Trophoblast cell (in vitro differentiated cells and primary cell): ENCODE measurements around the gene CSGALNACT2.

Source experiments
- DNase-seq, 2 donors: peaks; one replicate each; pipeline ENCODE4 v3.0.0-alpha.2; 2016
- H2AFZ ChIP-seq: 2 replicates; pipeline ENCODE4 v1.6.1; 2013; ENCODE audit warnings: low read length, moderate library complexity, mild to moderate bottlenecking; ENCODE audit not compliant: insufficient read depth, poor library complexity
- H2AK5ac ChIP-seq: 2 replicates; pipeline ENCODE4 v1.6.1; 2013; ENCODE audit warnings: mild to moderate bottlenecking, low read length
- H2BK120ac ChIP-seq: 2 replicates; pipeline ENCODE4 v1.6.1; 2013; ENCODE audit warnings: low read length, mild to moderate bottlenecking, moderate library complexity; ENCODE audit not compliant: insufficient read depth, poor library complexity
- H2BK12ac ChIP-seq: 2 replicates; pipeline ENCODE4 v1.6.1; 2013; ENCODE audit warnings: mild to moderate bottlenecking, low read length, moderate library complexity
- H2BK5ac ChIP-seq: 2 replicates; pipeline ENCODE4 v1.6.1; 2013; ENCODE audit warnings: low read length, low read depth, moderate library complexity, mild to moderate bottlenecking; ENCODE audit not compliant: poor library complexity
- H3K14ac ChIP-seq: 2 replicates; pipeline ENCODE4 v1.6.1; 2013; ENCODE audit warnings: mild to moderate bottlenecking, low read length
- H3K18ac ChIP-seq: 2 replicates; pipeline ENCODE4 v1.6.1; 2013; ENCODE audit warnings: mild to moderate bottlenecking, low read length
- H3K23ac ChIP-seq: 2 replicates; pipeline ENCODE4 v1.6.1; 2013; ENCODE audit warnings: low read length
- H3K27ac ChIP-seq: 2 replicates; pipeline ENCODE4 v1.5.1; 2013; ENCODE audit warnings: low read depth, mild to moderate bottlenecking, inconsistent platforms, low read length, moderate library complexity
- H3K27me3 ChIP-seq: 2 replicates; pipeline ENCODE4 v1.6.1; 2013; ENCODE audit warnings: inconsistent platforms, mild to moderate bottlenecking, low read length, moderate library complexity; ENCODE audit not compliant: insufficient read depth
- H3K36me3 ChIP-seq, 2 experiments: 1 replicate in 1 of 2; 2 replicates in 1 of 2; pipeline ENCODE4 v1.6.1; 2013; ENCODE audit warnings: low read length in 2 of 2, mild to moderate bottlenecking in 2 of 2, moderate library complexity in 1 of 2; ENCODE audit not compliant: insufficient read depth in 2 of 2, control insufficient read depth in 1 of 2
- H3K4ac ChIP-seq: 2 replicates; pipeline ENCODE4 v1.6.1; 2013; ENCODE audit warnings: low read depth, mild to moderate bottlenecking, low read length, moderate library complexity
- H3K4me1 ChIP-seq, 2 experiments: 1 replicate in 1 of 2; 2 replicates in 1 of 2; pipeline ENCODE4 v1.6.1; 2013; ENCODE audit warnings: low read length in 2 of 2, mild to moderate bottlenecking in 2 of 2, moderate library complexity in 1 of 2; ENCODE audit not compliant: insufficient read depth in 2 of 2, control insufficient read depth in 1 of 2
- H3K4me2 ChIP-seq: 2 replicates; pipeline ENCODE4 v1.6.1; 2013; ENCODE audit warnings: inconsistent platforms, mild to moderate bottlenecking, low read length, moderate library complexity
- H3K4me3 ChIP-seq: 2 replicates; pipeline ENCODE4 v1.5.1; 2013; ENCODE audit warnings: mild to moderate bottlenecking, low read depth, low read length, inconsistent platforms
- H3K79me1 ChIP-seq: one replicate; pipeline ENCODE4 v1.6.1; 2013; ENCODE audit warnings: low read length
- H3K79me2 ChIP-seq: 2 replicates; pipeline ENCODE4 v1.6.1; 2013; ENCODE audit warnings: low read length, mild to moderate bottlenecking; ENCODE audit not compliant: control insufficient read depth, insufficient read depth, poor library complexity
- H3K9ac ChIP-seq: 2 replicates; pipeline ENCODE4 v1.6.1; 2013; ENCODE audit warnings: mild to moderate bottlenecking, low read length
- H3K9me3 ChIP-seq: 2 replicates; pipeline ENCODE4 v1.6.1; 2013; ENCODE audit warnings: low read depth, mild to moderate bottlenecking, control low read depth, inconsistent platforms, low read length; ENCODE audit not compliant: insufficient read depth
- H4K12ac ChIP-seq: 2 replicates; pipeline ENCODE4 v1.6.1; 2013; ENCODE audit warnings: low read depth, mild to moderate bottlenecking, low read length, moderate library complexity
- H4K8ac ChIP-seq: 2 replicates; pipeline ENCODE4 v1.6.1; 2013; ENCODE audit warnings: low read depth, mild to moderate bottlenecking, low read length, moderate library complexity
- H4K91ac ChIP-seq: one replicate; pipeline ENCODE4 v1.6.1; 2013; ENCODE audit warnings: low read depth, mild to moderate bottlenecking, low read length, moderate library complexity
- WGBS: extraction: QIAGEN DNeasy Blood & Tissue Kit; methylation state at CpG from one replicate; pipeline ENCODE4 v1.1.7; 2013; ENCODE audit warnings: missing lambda C conversion rate; ENCODE audit not compliant: insufficient read length, insufficient coverage; ENCODE audit errors: extremely low coverage; 5-methylcytosine and 5-hydroxymethylcytosine counted together

Gene CSGALNACT2

DNA sequence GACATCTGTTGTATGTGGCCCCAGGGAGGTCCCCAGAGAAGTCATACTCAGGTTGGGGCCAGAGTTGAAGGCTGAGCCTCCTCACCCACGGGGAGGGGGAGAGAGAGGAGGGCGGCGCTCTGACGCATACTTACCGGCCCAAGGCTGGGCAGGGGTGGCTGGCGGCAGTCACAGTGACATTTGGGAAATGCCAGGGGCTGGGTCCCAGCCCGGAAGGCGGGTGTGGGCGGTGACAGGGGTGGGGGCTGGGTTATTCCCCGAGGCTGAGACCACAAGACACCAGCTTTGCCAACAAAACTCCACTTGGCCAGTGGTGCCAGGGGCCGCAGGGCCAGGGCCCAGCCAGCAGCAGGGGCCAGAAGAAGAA is 87.5 kb downstream of the CSGALNACT2 start:
- H3K14ac ChIP-seq = no peak overlapping the region
- H4K12ac ChIP-seq = no peak overlapping the region
- no peak overlapping the region for H3K23ac ChIP-seq
- no peaks in the 10 kb centered on the region for H3K36me3 ChIP-seq
- no peak overlapping the region for H2BK12ac ChIP-seq
- no peak for DNase-seq
- H3K4me3 ChIP-seq = no peak overlapping the region
- no peaks in the 10 kb centered on the region for H3K79me1 ChIP-seq
- no peak overlapping the region for H3K18ac ChIP-seq
- H3K9ac ChIP-seq = no peak overlapping the region
- H2AFZ ChIP-seq = no peak overlapping the region
- no CpG with 5 or more reads among the region's 11 CpGs for WGBS
- no peak overlapping the region for H3K4me2 ChIP-seq
- H2BK5ac ChIP-seq = no peak overlapping the region
- no peak overlapping the region for H3K27ac ChIP-seq
- peaks cover 6% of the 10 kb centered on the region for H3K9me3 ChIP-seq
- no peak overlapping the region for H4K91ac ChIP-seq
- peaks cover 28% of the 10 kb centered on the region for H3K27me3 ChIP-seq
- H4K8ac ChIP-seq = no peak overlapping the region
- H3K4ac ChIP-seq = no peak overlapping the region
- H3K79me2 ChIP-seq = no peaks in the 10 kb centered on the region
- H2AK5ac ChIP-seq = no peak overlapping the region
- peaks cover 0 to 4% of the 10 kb centered on the region in 2 experiments for H3K4me1 ChIP-seq
- H2BK120ac ChIP-seq = no peak overlapping the region

DNA sequence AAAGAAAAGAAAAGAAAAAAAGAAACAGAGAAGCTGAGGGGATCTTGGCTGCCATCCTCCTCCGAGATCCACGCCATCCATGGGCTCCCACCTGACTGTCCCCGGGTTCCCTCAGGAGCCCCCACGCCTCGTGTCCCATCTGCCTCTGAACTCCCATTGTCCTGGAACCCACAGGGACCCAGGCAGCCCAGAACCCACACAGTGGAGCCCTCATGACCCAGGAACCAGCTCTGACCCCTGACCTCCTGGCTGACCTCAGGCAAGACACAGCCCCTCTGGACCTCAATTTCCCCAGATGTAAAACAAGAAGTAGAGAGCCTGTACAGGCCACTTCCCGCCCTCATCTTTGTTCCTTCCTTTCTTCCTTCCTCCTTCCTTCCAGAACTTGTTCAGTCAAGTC is 88.2 kb downstream of the CSGALNACT2 start:
- Histone ChIP-seq H2AFZ (no peak overlapping the region), H4K8ac (no peak overlapping the region), H3K9ac (no peak overlapping the region), H2BK120ac (no peak overlapping the region), H3K9me3 (peaks cover 6% of the 10 kb centered on the region), H3K27ac (no peak overlapping the region), H3K4me1 (peaks cover 0 to 4% of the 10 kb centered on the region in 2 experiments), H2BK5ac (no peak overlapping the region), H4K12ac (no peak overlapping the region), H3K36me3 (no peaks in the 10 kb centered on the region), H3K23ac (no peak overlapping the region), H3K79me1 (no peaks in the 10 kb centered on the region), H3K18ac (no peak overlapping the region), H2BK12ac (no peak overlapping the region), H4K91ac (no peak overlapping the region), H3K4me2 (no peak overlapping the region), H3K79me2 (no peaks in the 10 kb centered on the region), H3K4ac (no peak overlapping the region), H2AK5ac (no peak overlapping the region), H3K4me3 (no peak overlapping the region), H3K14ac (no peak overlapping the region), H3K27me3 (peaks cover 30% of the 10 kb centered on the region)
- WGBS = no CpG with 5 or more reads among the region's 6 CpGs
- no peak for DNase-seq

DNA sequence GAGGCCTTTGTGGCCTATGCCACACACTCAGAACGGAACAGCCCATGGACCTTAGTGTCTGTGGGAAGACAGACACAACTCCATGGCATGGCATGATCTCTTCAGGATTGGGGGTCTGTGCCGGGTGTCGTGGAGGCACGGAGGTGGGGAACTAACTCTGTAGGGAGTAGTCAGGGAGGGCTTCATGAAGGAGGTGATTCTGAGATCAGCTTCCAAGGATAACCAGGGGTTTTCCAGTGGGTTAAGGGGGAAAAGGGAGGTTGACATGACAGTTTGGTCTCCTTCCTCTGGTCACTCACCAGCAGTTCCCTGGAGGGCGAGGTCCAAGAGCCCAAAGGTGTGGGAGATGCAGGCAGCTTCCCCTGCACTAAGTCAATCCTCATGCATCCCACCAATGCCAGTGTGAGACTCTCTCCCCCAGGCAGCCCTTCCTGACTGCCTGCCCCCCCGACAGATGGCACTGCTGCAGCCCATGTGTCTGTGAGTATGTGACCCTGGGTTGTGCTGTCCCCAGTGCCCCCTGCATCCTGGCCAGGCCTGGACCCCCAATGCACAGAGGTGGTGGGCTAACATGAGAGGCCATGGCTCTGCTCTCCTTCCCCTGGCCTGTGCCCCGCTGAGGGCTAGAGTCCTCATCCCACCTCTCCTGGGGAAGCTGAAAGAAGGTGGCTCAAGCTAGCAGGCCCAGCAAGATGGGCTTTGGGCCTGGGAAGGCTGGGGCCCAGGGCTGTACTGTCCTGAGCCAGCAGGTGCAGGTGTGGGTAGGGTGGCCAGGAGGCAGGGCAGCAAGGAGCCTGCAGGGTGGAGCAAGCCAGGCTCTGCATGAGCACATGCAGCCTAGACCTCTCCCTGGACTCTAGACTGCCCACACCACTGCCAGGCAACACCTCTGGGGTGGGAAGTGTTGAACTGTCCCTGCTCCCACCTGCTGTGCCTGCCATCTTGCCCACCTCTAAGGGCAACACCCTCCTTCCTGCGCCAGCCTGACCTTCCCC is 88.9 kb downstream of the CSGALNACT2 start:
- Histone ChIP-seq H3K27ac (no peak overlapping the region), H3K4ac (no peak overlapping the region), H2BK5ac (no peak overlapping the region), H2BK120ac (no peak overlapping the region), H3K23ac (no peak overlapping the region), H3K9me3 (peaks cover 9% of the 10 kb centered on the region), H3K18ac (no peak overlapping the region), H3K4me1 (peaks cover 0 to 4% of the 10 kb centered on the region in 2 experiments), H2BK12ac (no peak overlapping the region), H3K14ac (no peak overlapping the region), H4K12ac (no peak overlapping the region), H3K9ac (no peak overlapping the region), H3K4me2 (no peak overlapping the region), H2AFZ (no peak overlapping the region), H3K79me1 (no peaks in the 10 kb centered on the region), H4K8ac (no peak overlapping the region), H2AK5ac (no peak overlapping the region), H4K91ac (no peak overlapping the region), H3K79me2 (no peaks in the 10 kb centered on the region), H3K4me3 (no peak overlapping the region), H3K36me3 (no peaks in the 10 kb centered on the region), H3K27me3 (peaks cover 30% of the 10 kb centered on the region)
- no peak for DNase-seq
- no CpG with 5 or more reads among the region's 8 CpGs for WGBS

DNA sequence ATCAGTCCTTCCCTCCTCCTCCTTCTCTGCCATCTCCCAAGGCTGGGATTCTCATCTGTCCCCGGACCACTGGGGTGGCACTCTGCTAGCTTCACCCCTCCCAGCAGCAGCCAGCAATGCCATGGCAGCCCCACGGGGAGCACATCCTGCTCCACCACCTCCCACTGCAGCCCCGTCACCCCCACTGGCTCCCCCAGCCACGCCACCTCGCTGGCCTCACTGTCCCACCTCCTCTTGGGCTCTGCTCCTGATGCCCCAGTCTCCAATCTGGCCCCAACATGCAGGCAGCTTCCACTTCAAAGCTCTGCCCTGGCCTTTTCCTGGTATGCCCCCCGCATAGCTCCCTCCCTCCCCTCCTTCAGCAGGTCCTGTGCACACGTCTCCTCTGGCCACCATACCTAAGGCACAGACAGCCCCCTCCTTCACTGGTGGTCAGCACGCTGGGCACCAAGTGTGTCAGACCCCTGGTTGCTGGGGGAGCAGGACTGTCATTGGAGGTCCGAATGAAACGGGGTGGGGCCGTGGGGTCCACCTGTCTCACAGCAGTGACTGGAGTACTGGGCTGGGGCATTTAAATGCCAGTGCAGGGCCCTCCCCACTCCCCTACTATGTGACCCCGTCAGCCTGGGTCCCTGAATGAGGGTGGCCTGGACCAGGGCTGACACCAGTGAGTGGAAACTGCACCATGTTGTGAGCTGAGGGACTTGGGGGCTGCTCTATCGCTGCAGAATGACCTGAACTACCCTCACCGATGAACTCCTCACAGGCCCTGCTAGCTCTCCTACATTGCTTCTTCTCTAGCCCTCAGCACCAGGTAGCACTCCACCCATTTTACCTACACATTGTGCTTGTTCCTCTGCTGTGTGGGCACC is 89.9 kb downstream of the CSGALNACT2 start:
- H3K9ac ChIP-seq = no peak overlapping the region
- peaks cover 9% of the 10 kb centered on the region for H3K9me3 ChIP-seq
- H2BK5ac ChIP-seq = no peak overlapping the region
- no peak overlapping the region for H3K4ac ChIP-seq
- H4K91ac ChIP-seq = no peak overlapping the region
- no peak overlapping the region for H3K4me2 ChIP-seq
- no peak overlapping the region for H3K23ac ChIP-seq
- DNase-seq = no peak
- H3K4me1 ChIP-seq = peaks cover 0 to 4% of the 10 kb centered on the region in 2 experiments
- H3K79me1 ChIP-seq = no peaks in the 10 kb centered on the region
- H3K79me2 ChIP-seq = no peaks in the 10 kb centered on the region
- no CpG with 5 or more reads among the region's 14 CpGs for WGBS
- peak overlapping the region; percentile 26 for H3K4me3 ChIP-seq
- no peak overlapping the region for H2AK5ac ChIP-seq
- no peak overlapping the region for H3K14ac ChIP-seq
- H4K12ac ChIP-seq = no peak overlapping the region
- H3K27ac ChIP-seq = no peak overlapping the region
- H2AFZ ChIP-seq = no peak overlapping the region
- H3K18ac ChIP-seq = no peak overlapping the region
- H2BK12ac ChIP-seq = no peak overlapping the region
- H3K27me3 ChIP-seq = peaks cover 30% of the 10 kb centered on the region
- H4K8ac ChIP-seq = no peak overlapping the region
- H3K36me3 ChIP-seq = no peaks in the 10 kb centered on the region
- no peak overlapping the region for H2BK120ac ChIP-seq
